NCI-H2171 treated with DMSO at 0.1 percent for 48 hours (cell line): ENCODE data around the gene PCNX2.

Experiments
- DNase-seq: peaks from one replicate; lab custom pipeline; 2025; lab: John Stamatoyannopoulos, UW

The PCNX2 gene

DNA sequence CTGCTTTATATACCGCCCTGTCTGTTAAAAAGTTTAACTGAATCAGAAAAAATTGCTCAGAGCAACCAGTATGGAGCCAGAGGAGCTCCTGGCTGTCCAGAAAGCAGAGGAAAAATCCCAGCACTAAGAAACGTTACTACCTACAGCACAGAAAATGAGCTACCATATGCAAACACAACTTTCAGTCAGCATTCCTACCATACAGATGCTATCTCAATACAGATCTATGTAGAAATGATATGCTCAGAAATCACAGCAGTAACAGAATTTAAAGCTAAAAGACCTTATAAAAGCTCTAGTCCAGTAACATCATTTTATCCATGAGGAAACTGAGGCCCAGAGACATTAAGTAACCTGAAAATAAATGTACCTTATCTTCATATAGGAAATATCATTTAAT, 38.7 kb downstream of the PCNX2 start:
- no peak for DNase-seq

DNA sequence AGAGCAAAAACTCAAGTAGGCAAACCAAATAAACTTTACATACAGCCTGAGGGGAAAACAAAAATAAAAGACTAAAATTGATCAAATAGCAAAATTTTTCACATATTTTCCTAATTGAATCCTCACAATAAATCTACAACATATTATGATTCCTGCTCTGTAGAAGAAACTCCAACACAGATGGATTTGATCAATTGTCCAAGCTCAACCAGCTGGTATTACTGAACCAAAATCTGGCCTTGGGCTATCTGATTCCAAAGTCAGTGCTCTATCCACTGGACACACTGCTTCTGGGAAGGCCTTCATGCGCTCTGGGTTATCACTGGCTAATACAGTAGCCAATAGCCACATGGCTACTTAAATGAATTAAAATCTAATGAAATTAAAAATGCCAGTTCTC, 39.3 kb downstream of the PCNX2 start:
- no peak for DNase-seq

DNA sequence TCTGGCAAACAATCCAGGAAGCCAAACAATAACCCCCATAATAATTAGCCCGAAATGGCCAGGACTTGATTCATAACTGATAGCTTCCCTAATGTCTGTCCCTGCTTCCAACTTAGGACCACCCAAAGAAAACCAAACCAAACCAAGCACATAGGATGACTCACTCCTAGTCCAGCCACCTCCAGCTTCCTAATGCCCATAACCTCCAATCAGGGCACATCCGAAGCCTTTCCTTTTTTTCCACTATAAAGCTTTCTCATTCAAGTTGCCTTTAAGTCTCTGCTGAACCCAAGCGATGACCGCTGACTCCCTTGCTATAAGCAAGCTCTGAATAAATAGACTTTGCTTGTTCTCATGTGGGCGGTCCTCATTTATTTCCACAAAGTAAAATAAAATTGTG, 40.4 kb downstream of the PCNX2 start:
- no peak for DNase-seq

DNA sequence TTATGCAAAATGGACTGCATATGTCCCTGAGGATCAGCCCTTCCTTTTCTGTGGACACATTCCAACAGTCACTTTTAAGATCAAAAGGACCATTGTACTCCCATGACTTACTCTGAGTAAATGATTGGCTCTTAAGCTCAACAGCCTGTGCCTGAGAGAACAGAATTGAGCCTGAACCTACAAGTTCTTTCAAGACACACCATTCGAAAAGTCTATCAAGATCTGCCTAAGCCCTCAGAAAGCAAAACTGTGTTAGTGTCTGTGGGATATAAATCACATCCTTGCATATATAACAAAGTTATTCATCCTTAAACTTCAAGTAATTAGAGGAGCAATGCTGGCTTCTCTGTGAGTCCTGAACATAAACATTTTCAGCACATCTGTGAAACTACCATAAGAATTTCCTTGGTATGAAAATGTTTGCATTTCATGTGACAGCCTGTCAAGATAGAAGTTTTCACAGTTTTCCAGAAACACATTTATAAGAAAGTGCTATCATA, 41.6 kb downstream of the PCNX2 start:
- DNase-seq: no peak

DNA sequence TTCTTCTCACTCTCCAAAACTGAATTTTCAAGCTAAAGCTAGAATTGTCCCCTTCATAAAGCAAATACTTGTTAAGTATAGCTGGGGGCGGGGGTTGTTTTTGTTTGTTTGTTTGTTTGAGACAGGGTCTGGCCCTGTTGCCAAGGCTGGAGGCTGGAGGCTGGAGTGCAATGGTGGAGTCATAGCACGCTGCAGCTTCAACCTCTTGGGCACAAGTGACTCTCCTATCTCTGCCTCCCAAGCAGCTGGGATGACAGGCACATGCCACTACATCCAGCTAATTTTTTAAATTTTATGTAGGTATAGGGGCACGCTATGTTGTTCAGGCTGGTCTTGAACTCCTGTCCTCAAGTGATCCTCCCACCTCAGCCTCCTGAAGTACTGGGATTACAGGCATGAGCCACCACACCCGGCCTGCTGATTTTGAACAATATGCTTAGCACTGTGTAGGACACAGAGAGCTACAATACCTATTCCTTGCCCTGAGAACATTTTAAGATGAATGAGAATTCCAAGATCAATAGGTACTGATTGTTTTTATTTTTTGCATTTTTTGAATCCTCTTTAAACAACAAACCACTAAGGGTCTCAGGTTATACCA, 42.2 kb downstream of the PCNX2 start:
- DNase-seq: no peak

DNA sequence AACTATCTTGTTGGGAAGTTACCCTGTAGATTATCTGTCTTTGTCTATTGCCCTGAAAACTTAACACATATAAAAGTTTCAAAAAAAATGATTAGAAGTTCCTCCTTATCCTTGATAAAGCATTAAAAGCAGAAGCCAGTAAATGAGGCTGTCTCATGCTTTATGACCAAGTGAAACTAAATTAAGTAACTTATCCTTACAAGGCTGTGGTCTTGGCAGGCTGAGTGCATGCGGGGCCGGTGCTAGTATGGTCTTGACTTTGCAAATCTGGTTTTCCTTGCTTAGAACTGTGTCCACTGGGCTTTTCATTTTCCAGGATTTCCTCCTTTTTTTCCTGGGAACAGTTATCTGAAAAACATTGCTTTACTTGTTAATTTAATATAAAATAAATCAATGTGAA, 43.1 kb downstream of the PCNX2 start:
- DNase-seq: no peak

DNA sequence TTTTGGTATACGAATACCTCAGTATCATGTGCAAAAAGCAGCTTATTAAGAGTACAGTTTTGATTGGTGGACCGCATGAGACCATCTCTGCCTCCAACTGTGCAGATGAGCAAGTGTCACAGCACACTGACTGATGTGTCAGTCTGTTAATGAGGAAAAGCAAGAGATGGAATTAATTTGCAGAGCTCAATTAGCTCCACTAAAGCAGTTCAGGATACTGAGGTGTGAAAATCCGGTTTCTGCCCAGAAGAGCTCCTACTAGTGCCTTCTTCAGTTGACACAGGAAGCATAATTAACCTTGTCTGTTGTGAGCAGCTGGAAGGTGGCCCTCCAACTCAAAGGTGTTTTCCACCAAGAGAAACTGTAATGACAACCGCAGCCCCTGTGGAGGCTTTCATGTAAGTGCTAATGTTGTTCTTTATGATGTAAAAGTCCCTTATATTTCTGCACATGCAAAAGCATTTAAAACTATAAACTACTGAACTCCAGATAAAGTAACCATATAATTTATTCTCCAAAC, 44.3 kb downstream of the PCNX2 start:
- DNase-seq: no peak

DNA sequence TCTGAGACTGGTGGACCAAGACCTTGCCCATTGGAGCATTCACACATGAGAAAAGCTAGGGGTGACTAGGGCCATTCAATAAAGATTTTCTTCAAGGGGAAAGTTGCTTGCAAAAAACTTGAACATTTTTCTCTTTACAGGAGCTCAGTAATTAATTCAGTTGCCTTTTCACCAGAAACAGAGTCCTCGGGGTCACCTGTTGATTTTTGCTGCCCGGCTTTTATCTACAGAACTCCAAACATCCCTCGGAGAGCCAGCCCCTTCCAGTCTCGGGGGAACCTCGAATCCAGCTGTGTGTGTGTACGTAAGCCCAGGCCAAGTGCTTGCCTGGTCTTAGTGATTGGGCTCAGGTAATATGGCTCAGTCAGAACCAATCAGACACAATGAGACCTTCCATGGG, 47.5 kb downstream of the PCNX2 start:
- DNase-seq: no peak

DNA sequence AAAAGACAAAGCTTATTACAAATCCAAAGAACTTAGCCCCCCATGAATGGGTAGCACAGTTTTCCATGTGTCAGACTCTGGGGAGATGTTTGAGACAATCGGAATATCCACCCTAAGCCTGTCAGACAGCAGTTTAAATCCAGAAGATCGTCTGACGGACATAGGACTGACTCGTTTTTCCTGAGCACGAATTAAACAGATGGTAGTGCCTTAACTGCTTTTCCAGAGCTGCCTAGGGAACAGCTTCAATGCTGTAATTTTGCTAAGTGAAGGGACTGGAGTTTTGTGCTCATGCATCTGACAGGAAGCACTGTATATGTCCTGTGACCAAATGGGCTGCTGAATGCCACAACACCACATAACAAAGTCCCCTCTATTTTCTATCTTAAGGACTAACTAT, 48.6 kb downstream of the PCNX2 start:
- no peak for DNase-seq

DNA sequence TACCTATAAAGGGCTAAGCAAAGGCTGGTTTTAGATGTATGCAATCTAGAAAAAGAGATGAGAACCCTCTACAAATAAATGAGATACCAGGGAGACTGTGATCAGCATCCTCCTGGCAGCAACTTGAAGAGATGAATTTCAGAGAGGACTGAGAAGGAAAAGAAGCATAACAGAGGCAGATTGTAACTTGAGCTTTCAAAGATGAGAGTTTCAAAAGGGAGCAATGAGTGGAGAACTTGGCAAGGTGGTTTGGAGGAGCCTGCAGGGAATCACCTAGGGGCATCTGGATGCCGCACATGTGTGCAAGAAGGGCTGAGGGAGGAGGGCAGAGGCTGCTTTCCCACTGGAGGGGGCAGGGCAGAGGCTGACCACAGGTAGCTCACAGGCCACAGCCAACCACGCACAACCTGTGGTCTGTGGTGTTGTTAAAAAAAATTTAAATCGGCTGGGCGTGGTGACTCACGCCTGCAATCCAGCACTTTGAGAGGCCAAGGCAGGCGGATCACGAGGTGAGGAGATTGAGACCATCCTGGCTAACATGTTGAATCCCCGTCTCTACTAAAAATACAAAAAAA, 50.2 kb downstream of the PCNX2 start:
- DNase-seq: no peak

DNA sequence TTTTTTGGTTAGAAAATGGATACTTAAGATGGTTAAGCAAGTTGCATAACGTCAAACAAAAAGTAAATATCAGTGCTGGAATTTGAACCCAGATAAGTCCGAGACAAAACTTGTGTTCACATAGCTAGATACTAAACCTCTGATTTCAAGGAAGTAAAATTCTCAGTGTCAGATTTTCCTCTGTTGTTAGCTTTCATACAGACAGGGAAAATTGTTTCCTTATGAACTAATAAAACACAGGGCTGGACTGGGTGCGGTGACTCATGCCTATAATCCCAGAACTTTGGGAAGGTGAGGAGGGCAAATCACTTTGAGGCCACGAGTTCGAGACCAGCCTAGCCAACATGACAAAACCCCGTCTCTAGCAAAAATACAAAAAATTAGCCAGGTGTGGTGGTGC, 51.3 kb downstream of the PCNX2 start:
- no peak for DNase-seq

DNA sequence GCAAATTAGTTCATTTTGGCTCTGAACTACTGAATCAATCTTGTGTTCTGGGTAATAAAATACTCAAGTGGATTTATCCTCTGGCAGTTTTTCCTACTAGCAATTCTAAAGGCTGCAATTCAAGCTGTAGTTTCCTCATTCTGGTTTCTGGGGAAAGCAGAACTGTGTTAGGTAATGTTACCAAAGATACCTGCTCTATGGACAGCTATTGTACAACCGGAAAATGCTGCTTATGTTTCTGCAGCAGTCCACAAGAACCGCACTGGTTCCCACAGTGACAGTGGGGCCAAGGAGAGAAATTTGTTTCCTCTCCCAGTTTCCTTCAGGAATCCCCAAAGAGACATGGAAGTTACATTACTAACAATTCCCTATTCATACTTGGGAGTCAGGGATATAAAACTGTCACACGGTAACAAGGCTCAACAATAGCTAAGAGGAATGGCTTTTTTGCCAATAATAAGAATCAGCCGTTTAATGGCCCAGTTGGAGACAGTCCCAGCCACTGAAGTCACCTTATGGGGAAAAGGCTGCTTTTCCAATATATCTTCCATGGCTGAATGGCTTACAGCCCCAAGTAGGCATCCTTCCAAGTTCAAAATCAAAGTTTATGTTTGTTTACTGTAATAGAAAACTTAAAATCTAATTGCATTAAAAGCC, 52.6 kb downstream of the PCNX2 start:
- DNase-seq: no peak

DNA sequence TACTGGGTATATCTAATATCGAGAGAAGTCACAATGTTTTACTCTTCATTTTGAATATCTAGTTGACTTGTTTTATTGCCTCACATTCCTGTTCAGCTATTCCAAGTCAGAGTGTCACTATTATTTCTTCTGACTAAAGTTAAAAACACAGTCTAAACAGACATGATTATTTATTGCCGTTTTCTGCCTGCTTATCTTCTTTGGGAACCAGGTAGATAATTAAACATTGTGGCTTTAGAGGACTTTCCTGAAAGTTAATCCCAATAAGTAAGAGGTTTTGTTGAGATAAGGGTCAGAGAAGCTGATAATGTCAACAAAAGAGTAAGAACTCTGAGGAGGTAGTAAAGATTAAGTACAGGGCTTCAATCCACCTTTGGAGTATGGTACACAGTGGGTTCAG, 53.8 kb downstream of the PCNX2 start:
- no peak for DNase-seq

DNA sequence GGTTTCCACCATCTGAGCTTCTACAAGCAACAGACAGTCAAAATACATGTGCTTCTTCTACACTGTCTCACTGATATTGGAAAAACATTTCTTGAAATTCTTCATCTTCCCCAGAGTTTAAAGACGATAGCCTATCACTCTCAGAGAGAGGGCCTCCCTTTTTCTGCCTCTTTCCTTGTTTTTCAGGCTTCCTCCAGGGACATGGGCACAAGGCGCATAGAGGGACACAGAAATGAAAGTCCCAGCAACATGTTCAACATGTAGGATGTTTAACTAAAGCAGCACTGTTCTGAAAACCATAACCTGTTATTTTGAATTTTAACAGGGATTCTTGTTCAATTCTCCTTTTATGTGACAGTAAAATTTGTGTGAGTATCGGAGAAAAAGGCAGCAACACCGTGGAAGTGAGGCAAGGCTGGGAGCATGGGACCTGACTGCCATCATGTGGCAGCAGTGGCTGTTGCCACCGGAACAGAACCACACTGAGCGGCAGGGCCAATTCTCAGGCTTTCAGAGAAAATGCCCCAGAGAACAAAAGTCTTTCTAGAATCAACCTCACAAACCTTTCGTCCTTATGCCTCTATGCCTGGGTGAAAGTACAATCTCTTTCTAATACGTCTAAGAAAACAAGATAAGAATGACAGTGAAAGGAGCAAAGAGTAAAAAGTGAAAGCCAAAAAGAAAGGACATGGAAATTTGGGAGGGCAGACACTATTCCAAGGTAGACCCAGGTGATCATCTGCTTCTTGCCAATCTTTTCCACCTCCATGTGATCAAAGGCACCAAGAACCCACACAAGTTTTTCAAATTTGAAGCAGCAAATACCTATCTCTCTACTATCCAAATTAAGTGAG, 54.5 kb downstream of the PCNX2 start:
- DNase-seq: peak; percentile 12

DNA sequence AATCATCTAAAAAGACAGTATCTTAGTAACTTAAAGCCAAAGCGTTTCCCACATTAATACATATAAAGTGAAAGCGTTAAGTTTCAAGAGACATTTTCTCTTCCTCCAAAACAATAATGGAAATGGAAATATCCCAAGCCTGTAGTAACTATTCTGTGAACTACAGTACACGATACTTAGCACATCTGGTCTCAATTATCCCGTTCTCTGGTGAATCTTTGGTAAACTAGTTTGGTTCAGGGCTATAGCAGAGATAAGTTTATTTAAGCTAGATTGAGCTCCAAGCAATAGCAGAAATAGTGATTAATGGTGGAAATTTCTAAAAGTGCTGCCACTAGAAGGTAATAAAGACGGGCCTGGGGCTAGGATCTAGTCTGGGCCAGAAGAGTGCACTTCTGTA, 55.2 kb downstream of the PCNX2 start:
- no peak for DNase-seq

DNA sequence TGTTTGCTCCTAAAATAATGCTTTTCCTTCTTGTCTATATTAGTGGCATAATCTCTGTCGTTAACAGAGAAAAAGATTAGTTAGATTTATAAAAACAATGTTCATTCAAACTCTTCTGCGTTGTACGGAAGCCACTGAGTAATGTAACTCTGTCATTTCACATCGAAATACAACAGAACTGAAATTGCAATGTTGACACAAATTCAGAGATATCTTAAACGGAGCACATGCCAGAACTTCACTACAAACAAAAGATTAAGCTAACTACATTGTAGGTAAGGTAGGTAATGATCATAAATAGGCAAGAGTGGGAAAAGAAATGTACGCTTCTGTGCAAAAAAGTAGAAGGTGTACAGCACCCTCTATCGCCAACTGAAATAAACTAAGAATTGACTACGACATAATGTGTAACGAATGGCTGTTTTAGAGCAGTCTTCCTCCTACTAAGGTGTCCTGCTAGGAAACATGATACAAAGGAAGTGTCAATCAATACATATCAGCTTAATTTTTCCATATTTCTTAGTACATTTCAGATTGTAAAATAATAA, 56.6 kb downstream of the PCNX2 start:
- no peak for DNase-seq

DNA sequence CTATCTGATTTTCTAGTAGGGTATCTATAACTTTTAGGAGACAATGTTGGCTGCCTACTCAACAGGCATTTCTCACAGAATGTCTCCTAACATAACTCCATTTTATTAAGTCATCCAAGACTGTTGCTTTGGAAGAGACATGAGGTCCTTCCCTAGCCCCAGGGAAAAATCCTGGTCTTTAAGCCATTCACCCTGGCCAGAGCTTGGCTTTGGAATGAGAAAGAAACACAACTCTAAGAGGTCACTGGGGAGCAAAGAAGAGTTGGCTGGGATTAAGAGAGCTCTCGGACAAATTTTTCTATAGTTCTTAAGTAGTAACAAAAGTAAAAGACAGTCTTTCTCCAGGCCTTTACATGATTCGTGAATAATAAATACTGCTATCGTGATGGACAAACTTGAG, 57.9 kb downstream of the PCNX2 start:
- no peak for DNase-seq

DNA sequence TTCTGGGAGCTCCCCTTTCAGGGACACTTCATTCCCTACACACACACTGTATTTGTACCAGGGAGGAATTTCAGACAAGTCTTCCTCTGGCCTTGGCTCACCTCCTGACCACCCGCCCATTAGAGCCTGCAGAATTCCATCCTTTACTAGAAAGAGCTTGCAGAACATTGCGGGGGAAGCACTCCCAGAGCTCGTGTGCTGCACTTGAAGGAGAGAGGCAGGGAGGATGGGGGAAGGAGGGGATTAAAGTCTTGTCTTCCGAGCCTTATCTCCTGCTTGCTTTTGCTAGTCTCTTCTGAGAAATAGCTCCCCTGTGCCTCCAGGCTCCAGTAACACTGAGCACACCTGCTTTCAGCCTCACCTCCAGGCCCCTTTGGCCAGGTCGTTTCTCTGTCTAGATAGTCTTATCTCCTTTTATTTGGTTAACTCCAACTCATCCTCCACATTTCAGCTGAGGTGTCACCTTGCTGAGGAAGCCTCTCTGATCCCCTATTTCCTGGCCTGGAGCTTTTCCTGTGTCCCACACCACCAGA, 62.0 kb downstream of the PCNX2 start:
- DNase-seq: no peak

DNA sequence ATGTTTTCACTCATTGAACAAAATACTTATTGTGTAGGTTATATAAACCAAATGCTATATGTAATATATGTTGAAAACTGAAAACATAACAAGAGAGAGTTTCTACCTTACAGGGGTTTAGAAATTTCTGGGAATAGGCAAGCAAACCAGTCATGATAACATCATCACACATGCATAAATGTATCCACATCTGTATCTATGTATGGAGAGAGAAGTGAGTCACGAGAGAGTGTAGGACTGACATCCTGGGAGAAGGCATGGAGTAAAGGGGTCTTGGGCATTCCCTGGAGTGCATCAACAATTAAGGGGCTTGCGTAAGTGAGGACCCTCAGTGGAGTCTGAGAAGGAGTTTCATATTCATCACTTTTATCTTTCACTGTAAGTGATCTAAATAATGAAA, 65.5 kb downstream of the PCNX2 start:
- no peak for DNase-seq

DNA sequence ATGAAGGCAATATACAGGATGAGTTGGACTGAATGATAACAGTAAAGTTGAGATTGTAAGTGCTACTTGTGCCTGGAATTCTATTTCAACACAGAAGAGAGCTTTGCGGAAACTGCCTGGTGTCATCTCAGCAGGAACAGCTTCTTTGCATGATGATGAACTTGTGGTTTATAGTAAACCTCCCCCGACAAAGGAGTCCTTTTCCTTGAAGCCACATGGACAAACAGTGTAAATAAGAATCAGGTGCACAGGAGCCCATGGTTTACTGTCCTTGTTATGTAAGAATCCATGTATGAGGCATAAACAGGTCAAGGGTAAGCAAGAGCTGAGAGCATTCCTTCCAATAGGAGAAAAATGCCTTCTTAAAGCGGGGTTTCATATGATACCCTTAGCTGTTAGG, 66.2 kb downstream of the PCNX2 start:
- DNase-seq: no peak

DNA sequence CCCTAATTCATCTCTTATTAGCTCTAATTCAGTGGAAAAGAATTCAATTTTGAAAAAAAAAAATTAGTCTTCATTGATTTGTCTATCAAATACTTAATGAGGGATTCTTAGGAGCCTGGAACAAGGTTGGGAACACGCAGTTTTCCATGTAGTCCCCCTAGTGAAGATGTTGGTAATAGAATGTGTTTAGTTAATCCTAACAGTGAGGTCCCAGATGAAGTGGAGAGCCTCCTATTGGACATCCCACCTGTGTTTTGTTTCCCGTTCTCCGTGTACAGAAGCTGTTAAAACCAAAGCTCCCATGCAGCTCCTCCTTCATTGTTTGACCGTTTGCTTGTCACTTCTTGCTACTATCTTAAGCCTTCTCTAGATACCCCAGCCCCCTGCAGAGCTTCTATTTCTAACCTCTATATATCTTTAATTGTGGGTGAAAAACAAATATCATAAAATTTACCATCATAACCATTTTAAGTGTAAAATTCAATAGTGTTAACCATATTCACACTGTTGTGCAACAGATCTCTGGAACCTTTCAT, 67.5 kb downstream of the PCNX2 start:
- no peak for DNase-seq

DNA sequence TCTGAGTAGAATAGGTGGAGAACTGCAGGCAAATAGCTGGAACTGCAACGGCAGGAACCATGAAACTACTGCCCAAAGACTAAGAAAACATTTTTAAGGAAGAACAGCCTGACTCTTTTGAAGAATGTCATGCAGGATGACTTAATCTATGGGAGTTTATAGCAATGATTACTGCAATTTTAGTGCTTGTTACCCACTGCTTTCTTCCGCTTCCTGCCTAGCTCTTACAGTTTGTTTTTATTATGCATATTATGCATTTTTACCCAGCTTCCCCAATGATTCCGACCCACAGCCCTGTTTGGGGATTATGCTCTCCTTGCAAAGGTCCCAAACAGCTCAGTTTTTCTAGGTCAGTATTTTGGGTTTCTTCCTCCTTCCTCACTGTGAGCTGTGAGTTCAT, 71.2 kb downstream of the PCNX2 start:
- DNase-seq: no peak
